HCT116 (cell line): Measurements from ENCODE around the gene SLC16A4.

ENCODE experiments used
- ELF1 ChIP-seq: IDR thresholded peaks from 2 replicates; pipeline ENCODE4 v1.6.1; 2012; ENCODE audit warnings: low read depth, borderline replicate concordance
- EZH2 ChIP-seq: fragments of 200-600 bp; sonication (generic); IDR thresholded peaks from 2 replicates; pipeline ENCODE4 v1.6.1; 2017; ENCODE audit warnings: antibody characterized with exemption, mixed run types
- EZH2phosphoT487 ChIP-seq: fragments of 200-600 bp; IDR thresholded peaks from 2 replicates; pipeline ENCODE4 v1.6.1; 2018; ENCODE audit warnings: antibody characterized with exemption, borderline replicate concordance
- FOSL1 ChIP-seq: IDR thresholded peaks from 2 replicates; pipeline ENCODE4 v1.6.1; 2012; ENCODE audit warnings: low read depth
- POLR2AphosphoS5 ChIP-seq: IDR thresholded peaks from 2 replicates; pipeline ENCODE4 v1.6.1; 2011; ENCODE audit warnings: mild to moderate bottlenecking, low read depth, low read length, moderate library complexity
- SP1 ChIP-seq: IDR thresholded peaks from 2 replicates; pipeline ENCODE4 v1.6.1; 2012; ENCODE audit warnings: low read depth
- YY1 ChIP-seq: IDR thresholded peaks from 2 replicates; pipeline ENCODE4 v1.6.1; 2011; ENCODE audit warnings: low read length, low read depth, moderate library complexity, mild to moderate bottlenecking; ENCODE audit not compliant: insufficient replicate concordance; ENCODE audit errors: extremely low read depth
- TF ChIP-seq, protein P1 (sequence below), 3 experiments: fragments of 200-600 bp in 1 of 3; sonication (generic) in 1 of 3; IDR thresholded peaks in 2 of 3; conservative IDR thresholded peaks in 1 of 3; 2 replicates each; pipeline ENCODE4 v1.5.1; 2012 to 2017; ENCODE audit warnings: low read depth in 2 of 3, low read length in 2 of 3, antibody characterized with exemption in 1 of 3, borderline replicate concordance in 1 of 3, control low read depth in 1 of 3, mild to moderate bottlenecking in 1 of 3, mixed read lengths in 1 of 3, mixed run types in 1 of 3, moderate library complexity in 1 of 3; ENCODE audit not compliant: insufficient read depth in 1 of 3

DNA sequence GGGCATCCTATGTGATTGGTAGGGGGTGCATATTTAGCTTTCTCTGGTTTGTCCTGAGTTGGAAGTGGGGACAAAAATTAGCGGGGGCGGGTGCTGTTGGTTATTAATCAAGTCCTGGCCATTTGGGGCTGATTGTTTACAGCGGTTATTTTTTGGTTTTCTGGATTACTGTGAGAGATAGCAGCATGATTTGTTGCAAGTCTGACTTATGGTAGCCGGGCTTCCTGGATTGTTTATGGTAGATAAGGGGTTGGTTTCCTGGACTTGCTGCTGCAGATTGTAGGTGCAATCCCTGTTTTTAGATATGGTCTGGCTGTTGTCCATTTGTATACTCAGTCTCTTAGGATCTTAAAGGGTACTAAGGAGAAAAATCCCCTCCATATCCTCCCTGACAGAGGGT lies 48.1 kb upstream of the SLC16A4 start:
- TF ChIP-seq, protein P1, sequence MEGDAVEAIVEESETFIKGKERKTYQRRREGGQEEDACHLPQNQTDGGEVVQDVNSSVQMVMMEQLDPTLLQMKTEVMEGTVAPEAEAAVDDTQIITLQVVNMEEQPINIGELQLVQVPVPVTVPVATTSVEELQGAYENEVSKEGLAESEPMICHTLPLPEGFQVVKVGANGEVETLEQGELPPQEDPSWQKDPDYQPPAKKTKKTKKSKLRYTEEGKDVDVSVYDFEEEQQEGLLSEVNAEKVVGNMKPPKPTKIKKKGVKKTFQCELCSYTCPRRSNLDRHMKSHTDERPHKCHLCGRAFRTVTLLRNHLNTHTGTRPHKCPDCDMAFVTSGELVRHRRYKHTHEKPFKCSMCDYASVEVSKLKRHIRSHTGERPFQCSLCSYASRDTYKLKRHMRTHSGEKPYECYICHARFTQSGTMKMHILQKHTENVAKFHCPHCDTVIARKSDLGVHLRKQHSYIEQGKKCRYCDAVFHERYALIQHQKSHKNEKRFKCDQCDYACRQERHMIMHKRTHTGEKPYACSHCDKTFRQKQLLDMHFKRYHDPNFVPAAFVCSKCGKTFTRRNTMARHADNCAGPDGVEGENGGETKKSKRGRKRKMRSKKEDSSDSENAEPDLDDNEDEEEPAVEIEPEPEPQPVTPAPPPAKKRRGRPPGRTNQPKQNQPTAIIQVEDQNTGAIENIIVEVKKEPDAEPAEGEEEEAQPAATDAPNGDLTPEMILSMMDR (IDR thresholded peaks at IDR 0.05 in 2 of 3, conservative IDR thresholded peaks at IDR 0.05 in 1 of 3; ENCODE audit: borderline replicate concordance in 1 of 3, insufficient read depth in 1 of 3, low read depth in 2 of 3, low read length in 2 of 3): no peak
- TF ChIP-seq EZH2 (no peak), SP1 (no peak), FOSL1 (no peak), EZH2phosphoT487 (no peak), POLR2AphosphoS5 (no peak), ELF1 (no peak), YY1 (no peak)
